HS-27A (cell line): ENCODE measurements around the gene ADAMTS14.

Experiments used
- DNase-seq: peaks from one replicate; pipeline ENCODE4 v3.0.0-alpha.2; 2012; ENCODE audit warnings: low read depth, missing footprints

ADAMTS14 gene

GRCh38 chr10:70674560-70675495, 2.5 kb downstream of the ADAMTS14 start:
- no peak for DNase-seq

- DNase-seq = no peak
These were observed 3.3 kb downstream of the ADAMTS14 start for GRCh38 chr10:70675496-70676161.

- DNase-seq = no peak
These were observed 4.2 kb downstream of the ADAMTS14 start for GRCh38 chr10:70676511-70676910.

GRCh38 chr10:70677016-70677415, 4.7 kb downstream of the ADAMTS14 start:
- DNase-seq = no peak

DNA sequence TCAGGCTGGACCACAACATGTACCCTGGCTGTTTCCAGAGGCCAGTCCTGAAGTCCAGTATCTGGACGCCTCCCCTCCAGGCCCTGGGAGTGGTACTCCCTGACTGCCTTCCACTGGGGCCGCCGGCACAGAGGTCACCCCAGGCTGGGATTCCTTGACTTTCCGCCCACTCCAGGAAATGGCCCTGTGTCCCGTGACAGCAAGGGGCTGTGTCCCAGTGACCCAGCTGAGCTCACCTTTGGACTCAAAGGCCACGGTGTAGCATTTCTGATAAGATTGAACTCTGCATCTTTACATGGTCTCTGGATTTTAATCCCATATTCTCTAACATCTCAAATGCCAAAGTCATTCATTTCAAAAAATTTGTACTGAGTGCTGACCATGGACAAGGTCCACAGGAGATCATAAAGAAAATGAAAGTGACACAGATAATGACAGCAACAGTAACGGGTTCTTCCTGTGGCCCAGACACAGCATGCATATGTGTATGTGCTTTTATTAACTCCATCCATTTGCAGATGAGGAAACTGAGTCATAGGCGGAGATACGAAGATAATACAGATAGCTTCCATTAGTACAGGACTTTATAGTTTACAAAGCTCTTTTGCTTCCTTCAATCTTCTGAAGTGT, 5.4 kb downstream of the ADAMTS14 start:
- no peak for DNase-seq

GRCh38 chr10:70678250-70678635, 5.9 kb downstream of the ADAMTS14 start:
- no peak for DNase-seq

GRCh38 chr10:70678757-70679489, 6.6 kb downstream of the ADAMTS14 start:
- no peak for DNase-seq

- no peak for DNase-seq
These were observed 7.2 kb downstream of the ADAMTS14 start for GRCh38 chr10:70679498-70679897.

- DNase-seq = no peak
These were observed 8.8 kb downstream of the ADAMTS14 start for GRCh38 chr10:70680899-70681730.

- DNase-seq = no peak
These were observed 9.4 kb downstream of the ADAMTS14 start for GRCh38 chr10:70681731-70682005.

DNA sequence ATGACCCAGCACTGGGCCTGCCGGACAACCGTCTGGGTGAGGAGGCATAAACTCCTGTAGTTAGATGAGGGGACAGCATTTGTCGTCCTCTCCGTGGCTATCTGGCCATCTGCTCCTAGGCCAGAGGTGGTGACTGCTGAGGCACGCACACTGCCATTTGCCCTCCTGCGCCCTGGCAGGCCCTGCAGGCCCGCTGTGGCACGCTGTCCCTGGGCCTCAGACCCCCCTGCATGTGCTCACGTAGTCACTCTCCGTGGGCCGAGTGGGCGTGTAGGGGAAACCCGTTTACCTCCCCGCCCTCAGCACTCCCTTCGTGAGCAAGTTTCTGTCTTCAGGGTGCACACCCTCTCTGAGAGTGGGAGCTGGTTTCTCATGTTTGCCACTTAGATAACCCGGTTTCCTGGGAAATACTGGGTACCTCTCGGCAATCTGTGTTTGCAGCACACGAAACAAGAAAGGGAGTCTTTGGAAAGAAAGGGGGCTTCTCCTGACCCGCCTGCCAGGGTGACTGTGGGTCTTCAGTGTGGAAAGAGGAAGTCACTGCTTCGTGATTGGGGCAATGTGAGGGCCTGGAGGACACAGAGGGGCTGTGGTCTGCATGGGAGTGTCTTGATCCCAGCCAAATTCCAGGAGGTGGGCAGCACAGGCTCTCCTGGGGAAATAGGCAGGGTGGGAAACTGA, 10.8 kb downstream of the ADAMTS14 start:
- no peak for DNase-seq

DNA sequence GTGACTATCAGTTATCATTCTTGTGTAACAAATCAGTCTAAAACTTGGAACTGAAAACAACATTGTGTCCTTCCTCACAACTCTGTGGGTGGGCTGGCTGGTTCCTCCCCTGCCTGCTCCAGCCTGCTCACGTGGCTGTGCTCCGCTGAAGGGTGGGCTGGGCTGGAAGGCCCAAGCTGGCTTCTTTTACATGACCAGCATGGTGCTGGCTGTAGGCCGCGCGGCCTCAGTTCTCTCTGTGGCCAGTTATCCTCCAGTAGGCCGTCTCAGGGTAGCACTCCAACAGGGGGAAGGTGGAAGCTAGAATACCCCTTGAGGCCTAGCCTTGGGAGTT, 11.3 kb downstream of the ADAMTS14 start:
- DNase-seq = no peak

DNA sequence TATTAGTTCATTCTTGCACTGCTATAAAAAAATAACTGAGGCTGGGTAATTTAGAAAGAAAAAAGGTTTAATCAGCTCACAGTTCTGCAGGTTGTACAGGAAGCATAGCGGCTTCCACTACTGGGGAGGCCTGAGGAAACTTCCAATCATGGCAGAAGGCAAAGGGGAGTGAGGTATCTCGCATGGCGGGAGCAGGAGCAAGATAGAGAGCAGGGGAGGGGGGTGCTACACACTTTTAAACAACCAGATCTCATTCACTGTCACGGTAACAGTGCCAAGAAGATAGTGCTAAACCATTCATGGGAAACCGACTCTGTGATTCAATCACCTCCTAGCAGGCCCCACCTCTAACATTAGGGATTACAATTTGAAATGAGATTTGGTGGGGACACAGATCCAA, 11.6 kb downstream of the ADAMTS14 start:
- DNase-seq = no peak

GRCh38 chr10:70684374-70684773, 12.1 kb downstream of the ADAMTS14 start:
- DNase-seq = no peak

GRCh38 chr10:70684839-70685454, 12.6 kb downstream of the ADAMTS14 start:
- no peak for DNase-seq

- no peak for DNase-seq
These were observed 13.2 kb downstream of the ADAMTS14 start for GRCh38 chr10:70685455-70685911.

DNA sequence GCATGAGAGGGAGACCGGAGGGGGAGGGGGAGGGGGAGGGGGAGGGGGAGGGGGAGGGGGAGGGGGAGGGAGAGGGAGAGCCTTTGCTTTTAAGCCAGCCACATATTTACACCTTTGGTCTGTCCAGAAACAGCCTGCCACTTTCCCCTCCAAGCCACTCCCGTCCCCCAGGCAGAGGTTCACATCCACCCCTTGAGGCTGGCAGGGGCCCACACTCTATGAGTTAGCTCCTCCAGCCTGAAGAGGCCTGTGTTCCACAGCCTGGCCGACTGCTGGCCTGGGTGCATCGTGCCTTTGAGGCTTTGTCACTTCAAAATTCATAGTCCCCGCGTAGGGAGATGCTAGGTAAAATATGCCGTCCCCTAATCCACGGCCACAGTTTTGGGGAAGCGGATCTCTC, 16.5 kb downstream of the ADAMTS14 start:
- DNase-seq = no peak

GRCh38 chr10:70689661-70690060, 17.4 kb downstream of the ADAMTS14 start:
- no peak for DNase-seq

DNA sequence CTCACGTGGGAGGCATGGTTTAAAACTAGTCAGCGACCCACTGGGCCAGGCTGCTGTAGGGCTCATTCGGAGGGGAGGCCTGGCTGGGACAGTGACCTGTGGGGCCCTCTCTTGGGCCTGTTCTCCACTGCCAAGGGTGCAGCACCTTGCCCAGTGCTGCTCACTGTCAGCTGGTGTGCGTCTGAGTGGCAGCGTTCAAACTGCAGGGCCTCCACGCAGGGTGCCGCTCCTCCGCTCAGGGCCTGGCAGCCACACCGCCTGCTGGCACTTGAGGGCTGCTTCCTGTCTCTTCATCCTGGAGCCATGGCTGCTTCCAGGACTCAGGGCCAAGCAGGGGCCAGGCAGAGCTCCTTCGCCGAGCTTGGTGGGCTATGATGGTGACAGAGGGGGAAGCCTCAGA, 18.3 kb downstream of the ADAMTS14 start:
- no peak for DNase-seq

DNA sequence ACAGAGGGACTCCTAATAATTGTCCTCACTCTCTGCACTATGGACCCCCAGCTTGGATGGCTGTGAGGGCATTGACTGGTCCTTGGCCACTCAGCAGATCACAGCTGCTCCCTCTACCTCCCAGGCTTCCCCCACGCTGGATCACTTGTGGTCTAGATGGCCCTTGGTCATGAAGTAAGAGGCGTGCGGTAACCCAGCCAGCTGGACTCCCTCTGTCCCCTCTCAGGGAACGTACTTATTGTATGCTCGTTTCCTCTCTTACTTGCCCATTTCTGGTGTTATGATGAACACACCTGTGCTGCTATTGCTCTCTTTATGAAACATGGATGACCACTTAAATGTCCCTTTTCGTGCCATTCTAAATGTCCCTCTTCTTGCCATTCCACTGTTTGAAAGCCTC, 19.3 kb downstream of the ADAMTS14 start:
- no peak for DNase-seq
